ENCODE data around the gene SETD1A.

- no peak for TF ChIP-seq CTCF (IDR thresholded peaks at IDR 0.05; ENCODE audit: insufficient read depth, low read length)
- TF ChIP-seq POLR2AphosphoS5 (IDR thresholded peaks at IDR 0.05; ENCODE audit: low read depth), result no peak
Observed at GRCh38 chr16:31025339-31025738, 67.8 kb downstream of the SETD1A start.
